ENCODE measurements around the gene ZFHX3. TPM values are rescaled to one million over a fixed set of nuclear protein-coding genes. Genes with fewer than 3 reads are reported as not detected.

The ZFHX3 gene
- total RNA-seq, 1 experiment from 2014 or later = 5.1 TPM

DNA sequence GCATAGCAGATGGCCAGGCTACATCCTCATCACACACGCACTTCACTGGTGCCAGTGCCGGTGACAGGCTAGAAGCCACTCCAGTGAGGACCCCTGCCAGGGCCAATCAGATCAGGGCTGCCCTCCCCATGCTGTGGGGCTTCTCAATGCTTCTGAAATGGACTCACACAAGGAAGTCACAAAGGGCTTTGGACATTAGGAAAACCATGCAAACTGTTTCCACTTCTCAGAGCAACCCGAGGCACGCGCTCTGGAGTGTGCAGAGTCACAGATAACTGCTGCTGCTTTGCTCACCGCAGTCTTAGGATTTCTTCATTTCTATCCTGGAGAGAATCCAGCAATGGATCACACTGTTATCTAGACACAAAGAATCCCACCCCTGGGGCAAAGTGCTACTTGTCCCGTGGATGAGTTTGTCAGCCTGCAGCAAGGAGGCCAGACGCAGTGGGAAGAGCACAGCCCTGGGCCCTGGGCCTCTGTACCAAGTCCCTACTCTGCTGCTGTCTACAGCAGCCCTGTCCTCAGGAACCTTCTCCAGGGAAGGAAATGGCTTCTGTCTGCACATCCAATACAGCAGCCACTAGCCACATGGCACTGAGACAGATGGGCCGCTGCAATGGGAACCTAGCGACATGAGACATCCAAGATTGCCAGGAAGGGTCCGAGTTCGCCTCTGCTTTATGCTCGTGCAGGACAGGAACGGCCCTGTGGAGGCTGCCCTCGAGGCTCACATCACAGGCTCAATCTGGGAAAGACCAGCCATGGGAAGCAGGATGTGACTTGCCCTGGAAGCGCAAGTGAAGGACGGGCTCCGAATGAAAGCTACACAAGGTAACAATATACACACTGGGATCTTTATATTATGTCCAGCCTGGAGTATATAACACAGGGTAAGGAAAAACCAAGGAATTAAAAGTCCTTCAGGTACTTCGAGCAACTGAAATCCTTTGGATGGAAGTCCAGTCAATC, 169.3 kb downstream of the ZFHX3 start:
- Histone ChIP-seq H3K36me3 (no peaks in the 10 kb centered on the region), H3K4me1 (peaks cover 14% of the 10 kb centered on the region), H3K27me3 (no peaks in the 10 kb centered on the region), H3K9me3 (replicated peaks) (no peaks in the 10 kb centered on the region), H3K4me3 (no peak overlapping the region), H3K27ac (no peak overlapping the region)
- no peak for DNase-seq

GRCh38 chr16:72877374-72878028, 170.4 kb downstream of the ZFHX3 start:
- Histone ChIP-seq H3K27ac (peak overlapping the region; percentile 51), H3K9me3 (replicated peaks) (no peaks in the 10 kb centered on the region), H3K4me1 (peaks cover 14% of the 10 kb centered on the region), H3K36me3 (no peaks in the 10 kb centered on the region), H3K27me3 (no peaks in the 10 kb centered on the region), H3K4me3 (no peak overlapping the region)
- peak; percentile 50 to 67 for DNase-seq

DNA sequence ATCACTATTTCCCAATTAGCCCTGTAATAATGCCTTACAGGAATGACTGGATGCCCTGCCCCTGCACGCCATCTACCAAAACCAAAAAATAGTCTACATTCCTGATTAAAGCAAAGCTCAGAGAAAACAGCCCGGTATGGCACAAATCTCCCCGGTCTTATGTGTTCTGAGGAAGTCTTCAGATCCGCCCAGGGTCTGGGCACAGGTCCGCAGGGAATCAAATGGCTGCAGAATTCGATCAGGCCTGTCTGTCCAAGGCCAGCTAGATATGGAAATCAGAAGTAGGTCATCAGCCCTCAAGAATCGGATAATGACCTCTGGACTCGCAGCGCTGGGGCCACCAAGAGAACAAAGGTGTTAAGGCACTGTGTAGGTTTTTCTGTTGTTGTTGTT, 171.0 kb downstream of the ZFHX3 start:
- H3K4me3 ChIP-seq = no peak overlapping the region
- H3K4me1 ChIP-seq = peaks cover 14% of the 10 kb centered on the region
- H3K9me3 ChIP-seq (replicated peaks) = no peaks in the 10 kb centered on the region
- no peak for DNase-seq
- peak overlapping the region; percentile 51 for H3K27ac ChIP-seq
- no peaks in the 10 kb centered on the region for H3K27me3 ChIP-seq
- H3K36me3 ChIP-seq = no peaks in the 10 kb centered on the region

GRCh38 chr16:72876221-72876620, 171.7 kb downstream of the ZFHX3 start:
- Histone ChIP-seq H3K27ac (no peak overlapping the region), H3K4me1 (peaks cover 14% of the 10 kb centered on the region), H3K27me3 (no peaks in the 10 kb centered on the region), H3K36me3 (no peaks in the 10 kb centered on the region), H3K4me3 (no peak overlapping the region), H3K9me3 (replicated peaks) (no peaks in the 10 kb centered on the region)
- no peak for DNase-seq

DNA sequence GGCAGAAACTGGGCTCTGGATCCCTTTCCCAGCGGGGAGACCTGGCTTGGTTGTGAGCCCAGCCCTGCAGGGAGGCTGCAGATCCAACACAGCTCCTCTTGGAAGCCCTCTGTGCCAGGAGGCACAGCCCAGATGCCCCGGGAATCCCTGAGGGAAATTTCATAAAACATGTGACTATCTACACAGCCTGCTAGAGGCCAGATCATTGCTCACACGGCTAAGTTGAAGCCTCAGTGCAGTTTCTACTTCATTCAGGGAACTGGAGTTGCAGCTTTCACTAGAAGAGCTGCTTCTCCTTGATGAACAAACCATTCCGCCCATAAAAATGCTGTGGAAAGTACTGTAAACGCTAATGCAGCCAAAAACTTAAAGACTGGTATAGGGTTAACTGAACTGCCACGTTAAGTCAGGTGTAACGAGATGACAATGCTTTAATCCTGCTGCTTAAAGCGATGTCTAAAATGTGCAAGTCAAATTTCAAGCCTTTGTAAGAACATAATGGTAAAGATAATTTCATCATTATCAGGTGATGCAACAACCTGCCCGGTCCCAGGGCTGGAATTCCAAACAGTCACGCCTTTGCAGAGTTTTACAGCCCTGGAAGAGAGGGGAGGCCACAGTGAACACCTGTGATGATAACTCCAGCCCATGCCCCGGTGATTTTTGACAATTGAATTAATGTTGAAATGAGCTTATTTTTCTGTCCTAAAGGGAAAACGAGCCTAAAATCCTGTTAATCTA, 172.5 kb downstream of the ZFHX3 start:
- Histone ChIP-seq H3K36me3 (no peaks in the 10 kb centered on the region), H3K27ac (no peak overlapping the region), H3K9me3 (replicated peaks) (no peaks in the 10 kb centered on the region), H3K27me3 (no peaks in the 10 kb centered on the region), H3K4me3 (no peak overlapping the region), H3K4me1 (peaks cover 14% of the 10 kb centered on the region)
- no peak for DNase-seq

- H3K27ac ChIP-seq = no peak overlapping the region
- peaks cover 14% of the 10 kb centered on the region for H3K4me1 ChIP-seq
- H3K27me3 ChIP-seq = no peaks in the 10 kb centered on the region
- DNase-seq = no peak
- H3K9me3 ChIP-seq (replicated peaks) = no peaks in the 10 kb centered on the region
- H3K36me3 ChIP-seq = no peaks in the 10 kb centered on the region
- H3K4me3 ChIP-seq = no peak overlapping the region
These were observed 174.1 kb downstream of the ZFHX3 start for GRCh38 chr16:72873853-72874252.

- Histone ChIP-seq H3K27ac (no peak overlapping the region), H3K4me3 (no peak overlapping the region), H3K4me1 (peaks cover 14% of the 10 kb centered on the region), H3K27me3 (no peaks in the 10 kb centered on the region), H3K36me3 (no peaks in the 10 kb centered on the region), H3K9me3 (replicated peaks) (no peaks in the 10 kb centered on the region)
- no peak for DNase-seq
These were observed 174.9 kb downstream of the ZFHX3 start for GRCh38 chr16:72873044-72873443.

- Histone ChIP-seq H3K9me3 (replicated peaks) (no peaks in the 10 kb centered on the region), H3K4me3 (no peak overlapping the region), H3K27ac (no peak overlapping the region), H3K27me3 (no peaks in the 10 kb centered on the region), H3K4me1 (no peaks in the 10 kb centered on the region), H3K36me3 (no peaks in the 10 kb centered on the region)
- DNase-seq = no peak
These were observed 182.1 kb downstream of the ZFHX3 start for GRCh38 chr16:72865835-72866234.

DNA sequence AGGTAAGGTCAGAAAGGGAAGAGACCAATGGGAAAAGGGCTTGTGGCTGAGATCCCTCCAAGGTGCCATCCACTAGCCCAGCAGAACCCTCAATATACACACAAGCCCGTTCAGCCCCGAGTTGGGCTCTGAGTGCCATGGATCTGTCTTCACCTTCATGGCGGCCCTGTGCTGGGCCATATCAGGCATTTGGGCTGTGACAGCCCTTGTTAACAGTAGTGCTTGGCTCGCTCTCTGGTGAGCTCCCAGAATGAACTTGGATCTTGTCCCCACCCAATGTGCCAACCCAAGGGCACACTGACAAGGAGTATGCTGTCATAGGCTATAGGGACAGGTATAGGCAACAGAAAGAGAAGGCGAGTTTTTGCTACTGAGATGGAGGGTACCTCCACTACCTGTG, 182.7 kb downstream of the ZFHX3 start:
- Histone ChIP-seq H3K36me3 (no peaks in the 10 kb centered on the region), H3K27me3 (no peaks in the 10 kb centered on the region), H3K4me3 (no peak overlapping the region), H3K9me3 (replicated peaks) (no peaks in the 10 kb centered on the region), H3K4me1 (peaks cover under 1% of the 10 kb centered on the region), H3K27ac (no peak overlapping the region)
- no peak for DNase-seq

DNA sequence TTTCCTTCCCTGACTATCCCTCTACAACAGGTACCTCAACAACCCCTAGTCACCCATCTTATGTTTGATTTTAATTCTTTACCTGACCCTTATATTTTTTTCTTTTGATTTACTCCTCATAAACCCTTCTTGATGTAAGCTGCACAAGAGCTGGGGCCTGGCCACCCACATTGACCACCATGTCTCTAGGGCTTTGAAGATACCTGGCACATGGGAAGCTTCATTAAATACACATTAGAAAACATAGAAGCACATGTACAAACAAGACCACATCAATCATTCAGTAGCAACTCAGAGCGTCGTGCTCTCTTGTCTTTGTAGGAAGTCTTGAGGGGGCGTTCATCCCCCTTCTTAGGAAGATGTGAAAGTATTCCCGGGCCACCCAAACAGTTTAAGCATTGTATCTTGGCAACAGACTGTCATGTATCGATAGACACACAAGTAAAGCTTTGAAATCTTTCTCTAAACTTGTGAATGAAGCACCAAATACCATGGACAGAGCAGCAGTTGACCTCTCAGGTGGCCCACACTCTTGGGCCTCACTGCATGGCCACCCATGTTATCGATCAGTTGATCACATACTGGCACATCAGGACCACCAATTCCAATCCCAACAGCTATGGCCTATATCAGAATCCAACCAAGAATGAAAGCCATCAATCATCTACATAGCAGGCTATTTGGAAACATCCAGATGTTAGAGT, 183.6 kb downstream of the ZFHX3 start:
- H3K4me1 ChIP-seq = peaks cover 10% of the 10 kb centered on the region
- no peak overlapping the region for H3K4me3 ChIP-seq
- no peaks in the 10 kb centered on the region for H3K9me3 ChIP-seq (replicated peaks)
- no peak for DNase-seq
- H3K27ac ChIP-seq = no peak overlapping the region
- no peaks in the 10 kb centered on the region for H3K36me3 ChIP-seq
- no peaks in the 10 kb centered on the region for H3K27me3 ChIP-seq

DNA sequence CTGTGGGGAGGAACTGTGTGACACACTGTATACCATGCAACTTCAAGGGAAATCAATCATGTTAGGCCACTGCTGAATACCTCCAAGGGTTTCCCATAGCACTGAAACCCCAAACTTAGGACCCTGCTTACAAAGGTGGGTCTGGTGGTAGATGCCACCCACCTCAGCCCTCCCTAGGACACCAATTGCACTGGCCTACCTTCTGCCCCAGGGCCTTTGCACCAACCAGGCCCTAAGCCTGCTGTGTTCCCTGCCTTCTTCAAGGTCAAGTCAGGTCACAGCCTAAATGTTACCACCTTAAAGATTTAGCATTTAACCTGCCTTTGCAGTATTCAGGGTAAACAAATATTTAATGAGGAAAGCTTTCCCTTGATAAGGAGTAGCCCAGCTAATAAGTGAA, 185.8 kb downstream of the ZFHX3 start:
- peaks cover 14% of the 10 kb centered on the region for H3K4me1 ChIP-seq
- DNase-seq = no peak
- no peaks in the 10 kb centered on the region for H3K27me3 ChIP-seq
- no peak overlapping the region for H3K4me3 ChIP-seq
- no peaks in the 10 kb centered on the region for H3K36me3 ChIP-seq
- no peak overlapping the region for H3K27ac ChIP-seq
- no peaks in the 10 kb centered on the region for H3K9me3 ChIP-seq (replicated peaks)

GRCh38 chr16:72860726-72861562, 187.0 kb downstream of the ZFHX3 start:
- no peak for DNase-seq
- no peaks in the 10 kb centered on the region for H3K36me3 ChIP-seq
- H3K9me3 ChIP-seq (replicated peaks) = no peaks in the 10 kb centered on the region
- H3K4me1 ChIP-seq = peaks cover 14% of the 10 kb centered on the region
- H3K27ac ChIP-seq = no peak overlapping the region
- H3K27me3 ChIP-seq = no peaks in the 10 kb centered on the region
- H3K4me3 ChIP-seq = no peak overlapping the region

- Histone ChIP-seq H3K27ac (peak overlapping the region; percentile 10; the same call in 1 of the 2 replicates), H3K27me3 (no peaks in the 10 kb centered on the region), H3K36me3 (no peaks in the 10 kb centered on the region), H3K9me3 (replicated peaks) (no peaks in the 10 kb centered on the region), H3K4me1 (peaks cover 14% of the 10 kb centered on the region), H3K4me3 (no peak overlapping the region)
- DNase-seq = peak; percentile 40 to 65
These were observed 188.3 kb downstream of the ZFHX3 start for GRCh38 chr16:72859581-72859980.

All from SJCRH30 (cell line).